ENCODE measurements around the gene MATN1.

DNA sequence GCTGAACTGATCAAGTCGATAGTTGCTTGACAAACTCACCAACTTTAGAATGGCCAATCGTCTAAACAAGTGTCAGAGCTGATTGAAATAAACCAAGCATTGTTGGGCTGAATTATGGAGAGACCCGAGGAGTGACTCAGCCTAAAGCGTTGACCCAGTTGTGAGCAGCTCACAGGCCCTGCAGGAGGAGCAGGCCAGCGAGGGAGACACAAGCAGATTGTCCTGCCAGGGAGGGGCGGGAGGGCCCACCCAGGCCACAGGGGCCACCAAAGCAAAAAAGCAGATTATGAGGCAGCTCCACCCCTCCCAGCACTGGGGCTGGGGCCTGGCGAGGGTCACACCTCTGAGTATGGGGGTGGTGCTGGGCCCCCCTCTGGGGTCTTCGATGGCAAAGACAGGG, 10.1 kb upstream of the MATN1 start:
- no peak for TF ChIP-seq POLR2A (IDR thresholded peaks at IDR 0.05)
- TF ChIP-seq, protein P1, sequence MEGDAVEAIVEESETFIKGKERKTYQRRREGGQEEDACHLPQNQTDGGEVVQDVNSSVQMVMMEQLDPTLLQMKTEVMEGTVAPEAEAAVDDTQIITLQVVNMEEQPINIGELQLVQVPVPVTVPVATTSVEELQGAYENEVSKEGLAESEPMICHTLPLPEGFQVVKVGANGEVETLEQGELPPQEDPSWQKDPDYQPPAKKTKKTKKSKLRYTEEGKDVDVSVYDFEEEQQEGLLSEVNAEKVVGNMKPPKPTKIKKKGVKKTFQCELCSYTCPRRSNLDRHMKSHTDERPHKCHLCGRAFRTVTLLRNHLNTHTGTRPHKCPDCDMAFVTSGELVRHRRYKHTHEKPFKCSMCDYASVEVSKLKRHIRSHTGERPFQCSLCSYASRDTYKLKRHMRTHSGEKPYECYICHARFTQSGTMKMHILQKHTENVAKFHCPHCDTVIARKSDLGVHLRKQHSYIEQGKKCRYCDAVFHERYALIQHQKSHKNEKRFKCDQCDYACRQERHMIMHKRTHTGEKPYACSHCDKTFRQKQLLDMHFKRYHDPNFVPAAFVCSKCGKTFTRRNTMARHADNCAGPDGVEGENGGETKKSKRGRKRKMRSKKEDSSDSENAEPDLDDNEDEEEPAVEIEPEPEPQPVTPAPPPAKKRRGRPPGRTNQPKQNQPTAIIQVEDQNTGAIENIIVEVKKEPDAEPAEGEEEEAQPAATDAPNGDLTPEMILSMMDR (IDR thresholded peaks at IDR 0.05), result no peak

Measured in Peyer's patch (tissue), 4 donors.